VCaP (cell line): Measurements from ENCODE around the gene B3GLCT.
A peak's percentile ranks its signal among the peaks of the same experiment; 100 is the strongest.

Experiments used
- H3K27ac ChIP-seq: fragments of 450-650 bp; 2 replicates; pipeline ENCODE4 v1.5.1; 2017
- CTCF ChIP-seq: fragments of 450-650 bp; conservative IDR thresholded peaks from 2 replicates; pipeline ENCODE4 v1.5.1; 2017; ENCODE audit warnings: mild to moderate bottlenecking, moderate library complexity

Gene B3GLCT

DNA sequence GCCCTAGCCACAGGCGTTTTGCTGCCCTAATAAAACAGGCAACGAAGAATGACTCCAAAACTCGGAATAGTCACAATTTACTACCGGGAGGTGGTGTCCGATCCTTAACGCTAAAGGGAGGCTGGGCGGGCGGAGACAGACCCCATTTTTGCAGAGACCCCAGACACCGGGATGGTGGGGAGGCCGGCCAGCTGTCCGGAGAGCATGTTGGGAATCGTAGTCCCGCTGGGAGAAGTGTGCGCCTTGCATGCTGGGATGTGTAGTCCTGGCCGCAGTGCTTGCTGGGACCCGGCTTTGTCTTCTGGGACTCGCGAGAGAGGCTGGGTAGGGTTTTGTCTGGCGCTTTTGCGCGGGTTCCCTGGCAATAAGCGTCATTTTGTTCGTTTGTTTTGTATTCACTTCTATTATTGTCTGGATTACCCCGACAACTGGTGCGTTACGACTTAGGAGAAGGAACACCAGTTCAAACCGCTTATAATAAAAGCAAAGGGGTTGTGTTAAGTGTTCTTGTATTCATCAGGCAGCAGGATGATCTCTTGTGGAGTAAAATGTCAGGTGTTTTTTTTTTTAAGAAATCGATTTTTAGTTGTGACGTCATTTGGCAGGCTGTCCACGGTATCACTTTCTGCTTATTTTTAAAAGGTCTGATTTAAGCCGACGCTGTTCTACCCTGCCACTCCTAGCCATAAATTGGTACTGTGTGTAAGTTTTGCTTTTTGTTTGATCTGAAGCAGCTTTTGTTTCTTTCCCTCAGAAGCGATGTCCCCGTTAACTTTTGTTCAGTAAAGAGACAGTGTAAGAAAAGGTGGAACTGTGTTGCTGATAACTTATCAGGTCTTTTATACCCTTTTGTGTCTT lies 37.4 kb upstream of the B3GLCT start:
- TF ChIP-seq CTCF: no peak; the same call in 1 of the 2 replicates

DNA sequence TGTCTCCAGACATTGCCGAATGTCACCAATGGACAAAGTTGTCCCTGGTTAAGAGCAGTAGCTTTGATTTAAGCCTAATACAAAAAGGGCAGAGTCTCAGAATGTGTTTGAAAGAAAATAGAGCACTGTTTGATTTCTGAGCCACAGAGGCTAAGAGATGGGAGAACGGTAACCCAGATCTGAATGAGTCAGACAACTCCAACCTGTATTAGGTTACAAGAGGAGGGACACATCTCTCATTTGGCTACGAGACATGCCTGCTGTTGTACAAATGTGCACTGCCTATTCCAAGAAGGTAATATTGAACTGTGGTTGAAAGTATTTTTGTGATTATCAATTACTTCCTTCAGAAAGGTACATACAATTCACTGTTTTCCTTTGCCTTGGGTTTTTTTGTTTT lies 33.2 kb upstream of the B3GLCT start:
- TF ChIP-seq CTCF: no peak

More for the DNA sequence above, 37.4 kb upstream of the B3GLCT start:
- peak overlapping the region; percentile 86 for H3K27ac ChIP-seq

DNA sequence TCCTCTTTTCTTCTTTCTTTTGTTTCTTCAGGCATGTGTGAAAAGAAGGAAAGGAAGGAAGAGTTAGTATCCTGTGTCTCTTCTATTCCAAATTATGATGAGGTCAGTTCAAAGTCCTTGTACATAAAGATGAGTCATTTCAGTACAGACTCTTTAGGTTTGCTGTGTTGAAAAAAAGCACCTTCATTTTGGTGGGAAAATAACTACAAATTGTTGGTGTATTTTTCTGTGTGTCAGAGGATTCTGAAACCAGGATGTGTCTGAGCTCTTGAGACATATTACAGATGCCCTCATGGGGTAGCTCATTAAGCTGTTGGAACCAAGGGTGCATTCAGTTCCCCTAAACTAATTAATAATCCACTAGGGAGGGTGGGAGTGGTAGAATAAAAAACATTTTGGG lies 32.3 kb upstream of the B3GLCT start:
- no peak overlapping the region for H3K27ac ChIP-seq
- no peak for TF ChIP-seq CTCF

More for the DNA sequence above, 33.2 kb upstream of the B3GLCT start:
- no peak overlapping the region for H3K27ac ChIP-seq

DNA sequence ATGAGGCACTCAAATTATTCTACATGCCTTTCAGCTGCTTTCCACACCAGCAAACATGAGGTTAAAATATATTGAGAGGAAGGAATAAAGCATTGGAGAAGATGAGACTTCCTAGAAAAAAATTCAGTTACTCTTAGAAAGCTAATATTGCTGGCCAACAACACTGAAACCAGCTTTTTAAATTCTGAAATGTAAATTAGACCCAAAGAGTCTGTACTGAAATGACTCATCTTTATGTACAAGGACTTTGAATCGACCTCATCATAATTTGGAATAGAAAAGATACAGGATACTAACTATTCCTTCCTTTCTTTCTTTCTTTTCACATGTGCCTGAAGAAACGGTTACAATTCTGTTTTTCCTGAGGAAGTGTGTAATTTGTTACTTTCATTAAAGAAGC lies 31.6 kb upstream of the B3GLCT start:
- TF ChIP-seq CTCF: no peak
- H3K27ac ChIP-seq: no peak overlapping the region

- TF ChIP-seq CTCF: no peak
- H3K27ac ChIP-seq: no peak overlapping the region
These were observed 31.0 kb upstream of the B3GLCT start for GRCh38 chr13:31168736-31169135.

DNA sequence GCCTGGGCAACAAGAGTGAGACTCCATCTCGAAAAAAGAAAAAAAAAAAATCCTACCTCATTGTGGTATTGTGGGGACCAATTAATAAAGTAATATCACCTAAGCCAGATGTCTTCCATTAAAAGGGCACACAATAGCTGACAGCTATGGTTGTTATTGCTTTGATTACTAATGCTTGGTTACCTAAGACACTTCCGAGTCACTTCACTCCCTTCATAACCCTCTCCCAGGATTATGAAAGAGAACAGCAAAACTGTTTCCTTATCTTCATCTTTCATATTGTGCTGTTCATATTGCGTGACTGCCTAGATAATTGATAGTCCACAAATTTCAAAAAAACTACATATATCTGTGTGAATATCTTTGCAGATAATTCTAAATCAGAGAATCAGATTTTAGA lies 27.8 kb upstream of the B3GLCT start:
- H3K27ac ChIP-seq: no peak overlapping the region
- no peak for TF ChIP-seq CTCF

DNA sequence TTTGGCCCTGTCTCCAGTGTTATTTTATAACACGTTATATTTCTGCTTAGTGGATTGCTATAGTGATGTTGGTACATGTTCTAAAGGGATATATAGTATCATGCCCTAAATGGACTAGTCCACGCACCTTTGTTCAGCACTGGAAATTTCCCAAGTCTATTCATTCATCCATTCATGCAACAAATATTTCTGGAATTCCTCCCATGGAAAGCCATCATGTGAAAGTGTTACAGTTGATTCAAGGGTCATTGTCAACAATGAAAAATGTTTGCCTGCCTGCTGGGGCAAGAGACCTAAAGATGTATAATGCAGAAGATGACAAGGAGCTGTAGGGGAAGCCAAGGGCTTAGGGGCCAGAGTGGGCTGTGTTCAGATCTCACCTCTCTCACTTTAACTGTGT lies 27.2 kb upstream of the B3GLCT start:
- no peak for TF ChIP-seq CTCF
- H3K27ac ChIP-seq: no peak overlapping the region
